Left ventricle myocardium inferior (tissue), 1 donor: Measurements from ENCODE around the gene DACH1. TPM values are rescaled to one million over a fixed set of nuclear protein-coding genes. Genes with fewer than 3 reads are reported as not detected.

Source experiments
- DNase-seq: peaks from one replicate; pipeline ENCODE4 v3.0.0-alpha.2; 2020
- H3K27ac ChIP-seq: fragments of 200-600 bp; replicated peaks from 2 replicates; pipeline ENCODE4 v1.8.0; 2021
- H3K27me3 ChIP-seq: fragments of 200-600 bp; 2 replicates; pipeline ENCODE4 v1.8.0; 2021; ENCODE audit warnings: low read depth
- H3K36me3 ChIP-seq: fragments of 200-600 bp; 2 replicates; pipeline ENCODE4 v1.8.0; 2021
- H3K4me1 ChIP-seq: fragments of 200-600 bp; 2 replicates; pipeline ENCODE4 v1.8.0; 2021
- H3K4me3 ChIP-seq: fragments of 200-600 bp; 2 replicates; pipeline ENCODE4 v1.8.0; 2021; ENCODE audit warnings: mild to moderate bottlenecking, moderate library complexity
- H3K9me3 ChIP-seq: fragments of 200-600 bp; replicated peaks from 2 replicates; pipeline ENCODE4 v1.8.0; 2021
- intact Hi-C: fragments of 100-400 bp; cut with micrococcal nuclease; formaldehyde crosslinking; loops from one replicate; pipeline ENCODE4 v1.11.0; 2022
- total RNA-seq: library from RNA; stranded (reverse); fragmentation: NEBNext Ultra II Directional; extraction: Animal tissue kit (Norgen Biotek cat#: 25700); gene quantifications from one replicate; pipeline ENCODE4 v1.2.1, GENCODE V29; 2021
- TF ChIP-seq, protein P1 (sequence below): fragments of 200-600 bp; IDR thresholded peaks from 2 replicates; pipeline ENCODE4 v1.8.0; 2021; ENCODE audit warnings: antibody characterized with exemption, mild to moderate bottlenecking, borderline replicate concordance
- donor health status: DM: no; HTN: yes; CAD: no; lungs with severe emphysema.

Gene DACH1
- total RNA-seq, 1 donor from 2014 or later: 3.4 TPM

DNA sequence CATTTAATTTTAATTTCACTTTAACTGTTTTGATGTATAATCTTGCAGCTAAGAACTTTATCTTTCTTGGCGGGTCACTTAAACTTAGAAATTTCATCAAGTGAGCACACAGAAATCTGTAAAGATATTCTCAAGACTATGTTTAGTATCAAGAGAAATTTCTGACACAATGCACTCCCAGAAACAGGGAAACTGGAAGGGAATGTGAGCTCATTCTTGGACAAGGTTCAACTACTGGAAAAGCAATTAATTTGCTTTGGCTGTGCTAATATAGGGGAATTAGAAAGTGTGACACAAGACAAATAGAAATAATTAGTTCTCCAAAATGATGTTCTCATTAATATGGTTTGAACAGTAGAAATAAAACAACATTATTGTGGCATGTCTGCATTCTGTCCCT lies 402.3 kb downstream of the DACH1 start:
- Histone ChIP-seq H3K36me3 (no peaks in the 10 kb centered on the region), H3K4me3 (no peak overlapping the region), H3K27ac (peak overlapping the region; percentile 52), H3K4me1 (peaks cover 21% of the 10 kb centered on the region), H3K9me3 (no peaks in the 10 kb centered on the region), H3K27me3 (no peaks in the 10 kb centered on the region)
- intact Hi-C loops: no loop called here
- TF ChIP-seq, protein P1, sequence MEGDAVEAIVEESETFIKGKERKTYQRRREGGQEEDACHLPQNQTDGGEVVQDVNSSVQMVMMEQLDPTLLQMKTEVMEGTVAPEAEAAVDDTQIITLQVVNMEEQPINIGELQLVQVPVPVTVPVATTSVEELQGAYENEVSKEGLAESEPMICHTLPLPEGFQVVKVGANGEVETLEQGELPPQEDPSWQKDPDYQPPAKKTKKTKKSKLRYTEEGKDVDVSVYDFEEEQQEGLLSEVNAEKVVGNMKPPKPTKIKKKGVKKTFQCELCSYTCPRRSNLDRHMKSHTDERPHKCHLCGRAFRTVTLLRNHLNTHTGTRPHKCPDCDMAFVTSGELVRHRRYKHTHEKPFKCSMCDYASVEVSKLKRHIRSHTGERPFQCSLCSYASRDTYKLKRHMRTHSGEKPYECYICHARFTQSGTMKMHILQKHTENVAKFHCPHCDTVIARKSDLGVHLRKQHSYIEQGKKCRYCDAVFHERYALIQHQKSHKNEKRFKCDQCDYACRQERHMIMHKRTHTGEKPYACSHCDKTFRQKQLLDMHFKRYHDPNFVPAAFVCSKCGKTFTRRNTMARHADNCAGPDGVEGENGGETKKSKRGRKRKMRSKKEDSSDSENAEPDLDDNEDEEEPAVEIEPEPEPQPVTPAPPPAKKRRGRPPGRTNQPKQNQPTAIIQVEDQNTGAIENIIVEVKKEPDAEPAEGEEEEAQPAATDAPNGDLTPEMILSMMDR: no peak
- DNase-seq: no peak

DNA sequence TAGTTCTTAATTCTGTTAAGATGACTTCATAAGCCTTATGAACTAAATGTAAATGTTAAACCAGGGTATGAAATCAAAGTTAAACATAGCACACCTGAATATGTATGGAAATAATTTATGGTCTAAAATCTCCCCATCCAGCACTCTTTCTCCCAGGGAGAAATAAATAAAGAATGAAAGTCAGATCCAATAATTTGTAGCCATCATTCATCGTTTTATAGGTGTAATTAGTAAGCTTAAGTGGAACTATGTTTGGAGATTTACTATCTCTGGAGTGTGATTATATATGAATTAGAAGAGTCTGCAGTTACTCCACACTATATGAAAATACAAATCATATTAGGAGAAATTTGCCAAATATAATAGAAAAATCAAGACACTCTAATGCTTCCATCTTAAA lies 405.1 kb downstream of the DACH1 start:
- TF ChIP-seq, protein P1: no peak
- Histone ChIP-seq H3K36me3 (no peaks in the 10 kb centered on the region), H3K27me3 (no peaks in the 10 kb centered on the region), H3K4me3 (no peak overlapping the region), H3K9me3 (no peaks in the 10 kb centered on the region), H3K27ac (no peak overlapping the region), H3K4me1 (peaks cover 21% of the 10 kb centered on the region)
- no peak for DNase-seq
- intact Hi-C loops: no loop called here

DNA sequence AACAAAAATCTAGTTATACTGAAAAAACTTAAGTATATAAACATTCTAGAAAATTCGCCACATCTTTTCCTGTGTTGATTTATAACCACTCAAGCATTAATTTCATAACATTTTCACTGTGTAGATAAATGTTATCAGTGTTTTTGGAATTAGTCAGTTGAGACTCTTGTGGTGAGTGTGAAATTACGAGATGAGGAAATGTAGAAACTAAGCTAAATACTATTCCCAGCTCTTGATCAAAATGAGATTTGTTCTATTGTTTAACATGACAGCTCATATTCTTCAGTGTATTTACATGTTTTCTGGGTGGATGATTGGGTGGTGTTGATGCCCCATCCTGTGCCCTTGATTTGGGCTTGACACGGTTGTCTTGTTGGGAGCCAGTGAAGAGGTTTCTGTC lies 406.8 kb downstream of the DACH1 start:
- H3K27ac ChIP-seq: no peak overlapping the region
- TF ChIP-seq, protein P1: no peak
- H3K9me3 ChIP-seq: no peaks in the 10 kb centered on the region
- H3K4me1 ChIP-seq: peaks cover 18% of the 10 kb centered on the region
- DNase-seq: no peak
- no peaks in the 10 kb centered on the region for H3K36me3 ChIP-seq
- H3K4me3 ChIP-seq: no peak overlapping the region
- intact Hi-C loops: no loop called here
- H3K27me3 ChIP-seq: no peaks in the 10 kb centered on the region

DNA sequence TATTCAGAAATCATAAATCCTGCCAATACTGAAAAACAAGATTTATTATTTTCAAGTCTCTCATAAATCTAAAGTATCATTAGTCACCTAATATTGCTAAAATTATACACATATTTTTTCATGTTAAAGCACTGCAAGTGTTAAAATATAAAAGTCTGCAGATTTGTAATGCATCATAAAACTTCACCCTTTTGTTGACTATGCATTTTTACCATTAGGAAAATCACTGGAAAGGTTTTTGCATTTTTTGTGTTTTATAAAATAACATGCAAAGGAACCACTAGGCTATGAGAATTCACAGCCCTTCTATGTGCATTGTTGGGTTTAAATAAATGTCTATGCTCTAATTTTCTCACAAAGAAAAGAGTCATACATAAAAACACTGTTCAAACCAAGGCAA lies 407.3 kb downstream of the DACH1 start:
- Histone ChIP-seq H3K36me3 (no peaks in the 10 kb centered on the region), H3K9me3 (no peaks in the 10 kb centered on the region), H3K27ac (no peak overlapping the region), H3K4me1 (peaks cover 13% of the 10 kb centered on the region), H3K27me3 (no peaks in the 10 kb centered on the region), H3K4me3 (no peak overlapping the region)
- intact Hi-C loops: no loop called here
- no peak for DNase-seq
- TF ChIP-seq, protein P1: no peak

DNA sequence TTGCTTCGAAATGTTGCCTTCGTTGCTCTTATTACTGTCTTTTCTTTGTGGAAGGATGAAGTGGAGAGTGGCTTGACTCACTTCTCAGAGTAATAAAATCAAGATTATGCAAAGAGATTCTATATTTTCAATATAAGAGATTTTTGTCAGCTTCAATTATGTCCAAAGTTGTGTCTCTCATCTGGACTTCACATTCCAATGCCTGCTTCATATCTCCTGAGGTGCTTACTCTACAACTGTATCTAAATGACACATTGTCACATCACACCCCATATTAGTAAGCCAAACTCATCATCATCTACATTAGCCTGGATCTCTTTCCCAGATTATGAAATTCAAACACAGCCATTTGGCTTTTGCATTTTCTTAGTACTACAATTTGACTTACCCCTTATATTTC lies 409.4 kb downstream of the DACH1 start:
- no peak for DNase-seq
- Histone ChIP-seq H3K4me3 (no peak overlapping the region), H3K36me3 (no peaks in the 10 kb centered on the region), H3K9me3 (no peaks in the 10 kb centered on the region), H3K27ac (no peak overlapping the region), H3K4me1 (no peaks in the 10 kb centered on the region), H3K27me3 (no peaks in the 10 kb centered on the region)
- TF ChIP-seq, protein P1: no peak
- intact Hi-C loops: no loop called here

DNA sequence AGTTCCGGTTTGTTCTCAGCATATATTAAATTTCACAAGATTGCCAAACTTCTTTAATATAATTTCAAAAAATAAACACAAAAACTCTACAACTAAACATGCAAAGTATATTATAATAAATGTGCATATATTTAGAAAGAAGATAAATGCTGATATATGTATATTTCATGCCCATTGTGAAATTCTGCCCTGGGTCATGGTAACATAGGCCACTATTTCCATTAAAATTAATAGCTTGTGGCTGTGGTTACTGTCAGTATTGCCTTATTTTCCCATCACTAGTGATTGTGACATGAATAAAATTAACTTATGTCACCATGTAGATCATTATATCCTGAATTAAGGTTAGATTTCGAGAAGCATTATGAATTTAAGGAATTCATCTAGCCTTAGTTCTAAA lies 410.9 kb downstream of the DACH1 start:
- intact Hi-C loops: no loop called here
- TF ChIP-seq, protein P1: no peak
- Histone ChIP-seq H3K27ac (no peak overlapping the region), H3K36me3 (no peaks in the 10 kb centered on the region), H3K4me3 (no peak overlapping the region), H3K27me3 (no peaks in the 10 kb centered on the region), H3K9me3 (no peaks in the 10 kb centered on the region), H3K4me1 (no peaks in the 10 kb centered on the region)
- DNase-seq: no peak
